Right lobe of liver (tissue), 4 donors: ENCODE measurements around the gene FAM89A.

Experiments used
- POLR2A ChIP-seq: fragments of 450-650 bp; IDR thresholded peaks from one replicate; pipeline ENCODE4 v1.6.1; 2017; ENCODE audit warnings: antibody characterized with exemption, mild to moderate bottlenecking
- TF ChIP-seq, protein P1 (sequence below), 4 donors: fragments of 200-600 bp in 3 of 4; fragments of 450-650 bp in 1 of 4; IDR thresholded peaks; one replicate each; pipeline versions ENCODE4 v1.5.1 to v1.8.0; 2016 to 2022; ENCODE audit warnings: antibody characterized with exemption in 4 of 4, mild to moderate bottlenecking in 2 of 4
- donor health status: DM: no; HTN: no; CAD: no.
- donor health status: DM: no; HTN: no; CAD: no.
- donor health status: DM: no; HTN: yes; CAD: no.

DNA sequence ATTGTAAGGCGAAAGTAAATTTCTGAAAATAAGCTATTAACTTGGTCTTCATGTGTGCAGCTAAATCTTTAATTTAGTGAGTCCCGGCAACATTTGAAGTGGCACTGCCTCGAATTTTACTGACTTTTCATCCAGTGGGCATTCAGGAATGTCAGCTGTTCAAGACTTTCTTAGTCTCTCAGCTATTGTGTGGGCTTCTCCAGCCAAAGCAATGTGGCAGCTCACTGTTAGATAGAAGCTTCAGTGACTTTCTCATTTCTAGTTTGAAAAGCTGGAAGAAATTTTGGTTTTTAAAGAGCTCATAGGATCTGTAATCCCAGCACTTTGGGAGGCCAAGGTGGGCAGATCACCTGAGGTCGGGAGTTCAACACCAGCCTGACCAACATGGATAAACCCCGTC lies 44.3 kb upstream of the FAM89A start:
- TF ChIP-seq, protein P1, sequence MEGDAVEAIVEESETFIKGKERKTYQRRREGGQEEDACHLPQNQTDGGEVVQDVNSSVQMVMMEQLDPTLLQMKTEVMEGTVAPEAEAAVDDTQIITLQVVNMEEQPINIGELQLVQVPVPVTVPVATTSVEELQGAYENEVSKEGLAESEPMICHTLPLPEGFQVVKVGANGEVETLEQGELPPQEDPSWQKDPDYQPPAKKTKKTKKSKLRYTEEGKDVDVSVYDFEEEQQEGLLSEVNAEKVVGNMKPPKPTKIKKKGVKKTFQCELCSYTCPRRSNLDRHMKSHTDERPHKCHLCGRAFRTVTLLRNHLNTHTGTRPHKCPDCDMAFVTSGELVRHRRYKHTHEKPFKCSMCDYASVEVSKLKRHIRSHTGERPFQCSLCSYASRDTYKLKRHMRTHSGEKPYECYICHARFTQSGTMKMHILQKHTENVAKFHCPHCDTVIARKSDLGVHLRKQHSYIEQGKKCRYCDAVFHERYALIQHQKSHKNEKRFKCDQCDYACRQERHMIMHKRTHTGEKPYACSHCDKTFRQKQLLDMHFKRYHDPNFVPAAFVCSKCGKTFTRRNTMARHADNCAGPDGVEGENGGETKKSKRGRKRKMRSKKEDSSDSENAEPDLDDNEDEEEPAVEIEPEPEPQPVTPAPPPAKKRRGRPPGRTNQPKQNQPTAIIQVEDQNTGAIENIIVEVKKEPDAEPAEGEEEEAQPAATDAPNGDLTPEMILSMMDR (IDR thresholded peaks at IDR 0.05): no peak
- TF ChIP-seq POLR2A: no peak
